Hepatocyte (in vitro differentiated cells): Measurements from ENCODE around the gene TMEM25. TPM values are rescaled to one million over a fixed set of nuclear protein-coding genes. Genes with fewer than 3 reads are reported as not detected.

Source experiments
- DNase-seq: peaks from one replicate; pipeline ENCODE4 v3.0.0-alpha.2; 2016; ENCODE audit warnings: low spot score
- H2AFZ ChIP-seq: fragments of 200-600 bp; sonication (generic); 2 replicates; pipeline ENCODE4 v1.6.0; 2016; ENCODE audit warnings: antibody characterized with exemption, mild to moderate bottlenecking
- H3K27ac ChIP-seq: fragments of 200-600 bp; sonication (generic); 2 replicates; pipeline ENCODE4 v1.5.1; 2016; ENCODE audit warnings: mild to moderate bottlenecking
- H3K27me3 ChIP-seq: fragments of 200-600 bp; sonication (generic); 2 replicates; pipeline ENCODE4 v1.6.1; 2016
- H3K36me3 ChIP-seq: fragments of 200-600 bp; sonication (generic); replicated peaks from 2 replicates; pipeline ENCODE4 v1.5.1; 2016; ENCODE audit warnings: low read depth; ENCODE audit not compliant: insufficient read depth
- H3K4me1 ChIP-seq: fragments of 200-600 bp; sonication (generic); 2 replicates; pipeline ENCODE4 v1.5.1; 2016; ENCODE audit warnings: mild to moderate bottlenecking, moderate library complexity; ENCODE audit not compliant: insufficient read depth
- H3K4me2 ChIP-seq: fragments of 200-600 bp; sonication (generic); 2 replicates; pipeline ENCODE4 v1.6.0; 2016
- H3K4me3 ChIP-seq: fragments of 200-600 bp; sonication (generic); 2 replicates; pipeline ENCODE4 v1.5.1; 2016; ENCODE audit warnings: mild to moderate bottlenecking
- H3K79me2 ChIP-seq: fragments of 200-600 bp; sonication (generic); 2 replicates; pipeline ENCODE4 v1.6.0; 2017; ENCODE audit warnings: mild to moderate bottlenecking
- H3K9me2 ChIP-seq: fragments of 200-600 bp; sonication (generic); replicated peaks from 2 replicates; pipeline ENCODE4 v1.6.0; 2017; ENCODE audit warnings: mild to moderate bottlenecking; ENCODE audit not compliant: insufficient read depth
- H3K9me3 ChIP-seq: fragments of 200-600 bp; sonication (generic); 2 replicates; pipeline ENCODE4 v1.5.1; 2016; ENCODE audit warnings: low read depth, mild to moderate bottlenecking
- H4K20me1 ChIP-seq: fragments of 200-600 bp; sonication (generic); 2 replicates; pipeline ENCODE4 v1.6.0; 2016; ENCODE audit warnings: mild to moderate bottlenecking; ENCODE audit not compliant: insufficient read depth, poor library complexity, severe bottlenecking
- CTCF ChIP-seq: fragments of 200-600 bp; sonication (generic); IDR thresholded peaks from 2 replicates; pipeline ENCODE4 v1.5.1; 2016; ENCODE audit warnings: antibody characterized with exemption, mild to moderate bottlenecking; ENCODE audit not compliant: poor library complexity
- EZH2 ChIP-seq: fragments of 200-600 bp; sonication (generic); IDR thresholded peaks from 2 replicates; pipeline ENCODE4 v1.6.1; 2016; ENCODE audit warnings: antibody characterized with exemption, mild to moderate bottlenecking, borderline replicate concordance
- EZH2phosphoT487 ChIP-seq: fragments of 200-600 bp; sonication (generic); IDR thresholded peaks from one replicate; pipeline ENCODE4 v1.6.1; 2018; ENCODE audit warnings: antibody characterized with exemption, mild to moderate bottlenecking, low read depth, moderate library complexity; ENCODE audit not compliant: unreplicated experiment, severe bottlenecking
- WGBS: methylation state at CpG from one replicate; pipeline ENCODE4 v1.1.6; 2016; ENCODE audit warnings: low lambda C conversion rate; ENCODE audit errors: missing lambda C conversion rate; 5-methylcytosine and 5-hydroxymethylcytosine counted together
- polyA plus RNA-seq: library from polyadenylated mRNA; unstranded; fragments of >200 nt; fragmentation: Nextera tagmentation; extraction: Ambion mirVana; gene quantifications from 2 replicates; pipeline ENCODE4 v1.2.1, GENCODE V29; 2016
- total RNA-seq: library from RNA; depleted of rRNA; stranded (reverse); fragments of >200 nt; gene quantifications from 2 replicates; pipeline ENCODE4 v1.2.3, GENCODE V29; 2014

Gene TMEM25
- total and polyA plus RNA-seq, 2 experiments from 2014 or later, result 32.3 to 42.9 TPM

- Histone ChIP-seq H3K79me2 (peaks cover 4% of the 10 kb centered on the region), H2AFZ (no peak overlapping the region), H3K4me2 (no peak overlapping the region), H3K27ac (no peak overlapping the region), H3K4me1 (peaks cover 8% of the 10 kb centered on the region), H3K36me3 (no peaks in the 10 kb centered on the region), H3K9me3 (no peaks in the 10 kb centered on the region), H3K4me3 (no peak overlapping the region), H3K27me3 (no peaks in the 10 kb centered on the region), H3K9me2 (no peaks in the 10 kb centered on the region), H4K20me1 (no peaks in the 10 kb centered on the region)
- 96% methylated on average over 5 of the region's 5 CpGs for WGBS
- TF ChIP-seq EZH2, result no peak
- no peak for TF ChIP-seq CTCF
- TF ChIP-seq EZH2phosphoT487, result no peak
- no peak for DNase-seq
These were observed 5.7 kb downstream of the TMEM25 start for GRCh38 chr11:118536726-118537125.

DNA sequence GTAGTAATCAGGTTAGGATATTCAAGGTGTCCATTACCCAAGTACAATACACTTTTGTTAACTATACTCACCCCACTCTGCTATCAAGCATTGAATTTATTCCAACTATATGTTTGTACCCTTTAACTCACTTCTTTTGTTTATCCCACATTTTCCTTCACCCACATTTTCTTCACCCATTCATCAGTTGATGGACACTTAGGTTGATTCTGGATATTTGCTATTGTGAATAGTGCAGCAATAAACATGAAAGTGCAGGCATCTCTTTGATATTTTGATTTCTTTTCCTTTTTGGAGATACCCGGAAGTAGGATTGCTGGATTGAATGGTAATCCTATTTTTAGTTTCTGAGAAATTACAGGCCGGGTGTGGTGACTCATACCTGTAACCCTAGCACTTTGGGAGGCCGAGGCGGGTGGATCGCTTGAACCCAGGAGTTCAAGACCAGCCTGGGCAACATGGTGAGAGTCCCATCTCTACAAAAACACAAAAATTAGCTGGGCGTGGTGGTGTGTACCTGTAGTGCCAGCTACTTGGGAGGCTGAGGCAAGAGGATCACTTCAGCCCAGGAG, 6.5 kb downstream of the TMEM25 start:
- Histone ChIP-seq H3K36me3 (no peaks in the 10 kb centered on the region), H3K4me1 (peaks cover 3% of the 10 kb centered on the region), H3K9me2 (no peaks in the 10 kb centered on the region), H3K27ac (no peak overlapping the region), H4K20me1 (no peaks in the 10 kb centered on the region), H3K4me3 (no peak overlapping the region), H3K4me2 (no peak overlapping the region), H3K27me3 (no peaks in the 10 kb centered on the region), H3K9me3 (no peaks in the 10 kb centered on the region), H2AFZ (no peak overlapping the region), H3K79me2 (no peaks in the 10 kb centered on the region)
- DNase-seq, result no peak
- TF ChIP-seq CTCF, result no peak
- no peak for TF ChIP-seq EZH2phosphoT487
- no peak for TF ChIP-seq EZH2
- WGBS, result 96% methylated on average over 6 of the region's 6 CpGs

DNA sequence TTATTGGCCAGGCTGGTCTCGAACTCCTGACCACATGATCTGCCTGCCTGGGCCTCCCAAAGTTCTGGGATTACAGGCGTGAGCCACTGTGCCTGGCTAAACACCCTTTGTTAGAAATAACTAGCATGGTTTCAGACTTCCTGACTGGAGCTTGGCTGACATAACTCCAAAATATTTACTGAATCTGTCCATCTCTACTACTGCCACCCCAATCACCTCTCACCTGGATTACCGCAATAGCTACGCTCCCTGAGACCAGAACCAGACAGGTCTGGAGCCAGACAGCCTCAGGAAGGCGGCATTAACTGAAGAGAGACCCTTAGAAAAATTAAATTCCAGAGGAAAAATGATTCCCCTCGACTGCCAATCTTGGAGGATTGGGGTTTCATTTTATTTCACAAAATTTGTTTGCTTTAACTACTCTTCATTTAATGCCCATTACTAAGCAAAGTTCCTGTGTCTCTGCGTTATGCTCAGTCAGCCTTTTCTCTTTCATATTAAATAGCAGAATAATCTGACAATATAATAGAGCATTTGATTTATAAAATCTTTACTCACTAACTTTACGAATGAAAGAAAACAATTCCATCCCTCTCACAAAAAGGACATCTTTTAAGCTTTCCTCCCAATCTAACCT, 13.1 kb downstream of the TMEM25 start:
- Histone ChIP-seq H3K4me1 (no peaks in the 10 kb centered on the region), H4K20me1 (no peaks in the 10 kb centered on the region), H3K4me2 (no peak overlapping the region), H3K36me3 (no peaks in the 10 kb centered on the region), H3K27ac (no peak overlapping the region), H3K9me3 (no peaks in the 10 kb centered on the region), H3K4me3 (no peak overlapping the region), H3K9me2 (no peaks in the 10 kb centered on the region), H2AFZ (no peak overlapping the region), H3K79me2 (no peaks in the 10 kb centered on the region), H3K27me3 (no peaks in the 10 kb centered on the region)
- DNase-seq, result no peak
- no peak for TF ChIP-seq EZH2phosphoT487
- no peak for TF ChIP-seq CTCF
- TF ChIP-seq EZH2, result no peak
- WGBS, result 94% methylated on average over 8 of the region's 8 CpGs
